Activated CD4-positive, alpha-beta T cell treated with anti-CD3 and anti-CD28 coated beads, Interleukin-2, Interleukin-6, amounts not matched to agents 100 ng/mL and 50 ng/mL, durations not matched to agents 16 hours and 8 hours (primary cell): ENCODE results near the gene FAM53B.

Experiments
- DNase-seq: peaks from one replicate; pipeline ENCODE4 v3.0.0-alpha.2; 2020

The FAM53B gene

GRCh38 chr10:124707144-124707467, 37.1 kb downstream of the FAM53B start:
- no peak for DNase-seq

GRCh38 chr10:124706462-124707143, 37.6 kb downstream of the FAM53B start:
- DNase-seq, result no peak

GRCh38 chr10:124705817-124706461, 38.2 kb downstream of the FAM53B start:
- no peak for DNase-seq

- no peak for DNase-seq
Observed at GRCh38 chr10:124705381-124705740, 38.8 kb downstream of the FAM53B start.

GRCh38 chr10:124704428-124705380, 39.5 kb downstream of the FAM53B start:
- DNase-seq, result no peak

GRCh38 chr10:124703778-124704427, 40.3 kb downstream of the FAM53B start:
- DNase-seq, result no peak

GRCh38 chr10:124703372-124703771, 40.8 kb downstream of the FAM53B start:
- DNase-seq, result no peak

- no peak for DNase-seq
Observed at GRCh38 chr10:124701881-124702656, 42.1 kb downstream of the FAM53B start.

- DNase-seq, result no peak
Observed at GRCh38 chr10:124701435-124701834, 42.7 kb downstream of the FAM53B start.

GRCh38 chr10:124701038-124701365, 43.2 kb downstream of the FAM53B start:
- DNase-seq, result no peak

- DNase-seq, result no peak
Observed at GRCh38 chr10:124700293-124701037, 43.7 kb downstream of the FAM53B start.

GRCh38 chr10:124699471-124700292, 44.5 kb downstream of the FAM53B start:
- DNase-seq, result no peak

- DNase-seq, result no peak
Observed at GRCh38 chr10:124698545-124699469, 45.4 kb downstream of the FAM53B start.

GRCh38 chr10:124697837-124698544, 46.2 kb downstream of the FAM53B start:
- no peak for DNase-seq

- DNase-seq, result no peak
Observed at GRCh38 chr10:124697443-124697836, 46.7 kb downstream of the FAM53B start.

- peak; percentile 52 for DNase-seq
Observed at GRCh38 chr10:124696446-124697392, 47.5 kb downstream of the FAM53B start.

GRCh38 chr10:124695259-124695658, 48.9 kb downstream of the FAM53B start:
- no peak for DNase-seq
